ENCODE results near the gene C1RL. TPM values are rescaled to one million over a fixed set of nuclear protein-coding genes. Genes with fewer than 3 reads are reported as not detected.
A peak's percentile ranks its signal among the peaks of the same experiment; 100 is the strongest.

Gene C1RL
- total RNA-seq, 1 donor from 2014 or later = 19.2 TPM

DNA sequence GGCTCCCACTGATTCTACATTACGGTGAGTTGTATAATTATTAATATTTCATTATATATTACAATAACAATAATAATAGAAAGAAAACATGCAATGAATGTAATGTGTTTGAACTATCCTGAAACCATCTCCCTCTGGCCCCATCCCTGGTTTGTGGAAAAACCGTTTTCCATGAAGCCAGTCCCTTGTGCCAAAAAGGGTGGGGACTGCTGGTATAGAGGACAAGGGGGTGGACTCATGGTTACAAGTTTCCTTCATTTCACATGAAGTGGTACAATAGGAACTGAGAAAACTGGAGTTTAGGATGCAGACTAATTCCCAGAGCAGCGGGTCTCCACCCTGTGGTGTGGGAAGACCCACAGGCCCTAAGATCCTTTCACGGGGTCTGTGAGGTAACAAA is 3.0 kb upstream of the C1RL start:
- ATAC-seq (ENCODE audit: low read depth) (no peak), DNase-seq (no peak)
- Mint-ChIP-seq H3K4me1 (peaks cover 26% of the 10 kb centered on the region), H3K4me3 (no peak overlapping the region), H3K9me3 (no peaks in the 10 kb centered on the region), H3K27ac (no peak overlapping the region), H3K36me3 (ENCODE audit: low read depth) (peaks cover 27% of the 10 kb centered on the region), H3K27me3 (no peaks in the 10 kb centered on the region)
- intact Hi-C loops (cut with micrococcal nuclease) = no loop called here
- POLR2A ChIA-PET = interaction anchor here (0.5 to 1.7 kb wide), 3 partner anchors 15 to 243 kb away, joined by 3 to 11 read pairs (median 8); partner anchors contain the start of genes C12orf57 and RNU7-1
- TF ChIP-seq, protein P1, sequence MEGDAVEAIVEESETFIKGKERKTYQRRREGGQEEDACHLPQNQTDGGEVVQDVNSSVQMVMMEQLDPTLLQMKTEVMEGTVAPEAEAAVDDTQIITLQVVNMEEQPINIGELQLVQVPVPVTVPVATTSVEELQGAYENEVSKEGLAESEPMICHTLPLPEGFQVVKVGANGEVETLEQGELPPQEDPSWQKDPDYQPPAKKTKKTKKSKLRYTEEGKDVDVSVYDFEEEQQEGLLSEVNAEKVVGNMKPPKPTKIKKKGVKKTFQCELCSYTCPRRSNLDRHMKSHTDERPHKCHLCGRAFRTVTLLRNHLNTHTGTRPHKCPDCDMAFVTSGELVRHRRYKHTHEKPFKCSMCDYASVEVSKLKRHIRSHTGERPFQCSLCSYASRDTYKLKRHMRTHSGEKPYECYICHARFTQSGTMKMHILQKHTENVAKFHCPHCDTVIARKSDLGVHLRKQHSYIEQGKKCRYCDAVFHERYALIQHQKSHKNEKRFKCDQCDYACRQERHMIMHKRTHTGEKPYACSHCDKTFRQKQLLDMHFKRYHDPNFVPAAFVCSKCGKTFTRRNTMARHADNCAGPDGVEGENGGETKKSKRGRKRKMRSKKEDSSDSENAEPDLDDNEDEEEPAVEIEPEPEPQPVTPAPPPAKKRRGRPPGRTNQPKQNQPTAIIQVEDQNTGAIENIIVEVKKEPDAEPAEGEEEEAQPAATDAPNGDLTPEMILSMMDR (IDR thresholded peaks at IDR 0.05) = no peak
- CTCF ChIA-PET = interaction anchor here (1.3 to 5.1 kb wide), 11 partner anchors 9 to 243 kb away, joined by 3 to 29 read pairs (median 7); partner anchors contain the start of genes C12orf57, RNU7-1 and SPSB2

DNA sequence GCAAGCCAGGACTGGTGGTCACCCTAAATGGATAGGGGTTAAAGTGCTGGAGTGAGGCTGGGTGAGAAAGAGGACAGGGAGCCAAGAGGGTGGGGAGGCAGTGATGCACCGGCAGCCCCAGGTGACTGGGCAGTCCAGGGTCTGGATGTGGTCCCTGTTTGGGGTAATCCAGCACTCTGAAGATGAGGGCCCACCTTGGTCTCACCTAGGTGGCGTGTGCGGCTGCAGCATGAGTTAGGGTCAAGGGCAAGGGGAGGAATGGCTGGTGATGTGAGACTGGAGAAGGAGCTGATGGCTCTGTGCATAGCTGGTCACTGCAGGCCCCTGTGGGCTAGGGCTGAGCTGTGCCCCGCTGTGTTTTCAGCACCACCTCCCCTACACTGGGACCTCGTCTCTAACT is 1.6 kb upstream of the C1RL start:
- intact Hi-C loops (cut with micrococcal nuclease) = no loop called here
- no peak for ATAC-seq (ENCODE audit: low read depth)
- TF ChIP-seq, protein P1 (IDR thresholded peaks at IDR 0.05) = no peak
- Mint-ChIP-seq H3K4me3 (no peak overlapping the region), H3K36me3 (ENCODE audit: low read depth) (peaks cover 33% of the 10 kb centered on the region), H3K27me3 (no peaks in the 10 kb centered on the region), H3K27ac (no peak overlapping the region), H3K9me3 (peaks cover 8% of the 10 kb centered on the region), H3K4me1 (peaks cover 29% of the 10 kb centered on the region)
- DNase-seq = no peak
- ChIA-PET CTCF (interaction anchor here (1.6 to 5.1 kb wide), 4 partner anchors 17 to 241 kb away, joined by 6 to 29 read pairs (median 12); partner anchors contain the start of genes C12orf57, RNU7-1 and SPSB2), POLR2A (interaction anchor here (0.7 to 4.7 kb wide), 3 partner anchors 92 to 166 kb away, joined by 3 to 69 read pairs (median 3); partner anchors contain the start of genes C12orf57, EMG1, LPCAT3 and PHB2)

DNA sequence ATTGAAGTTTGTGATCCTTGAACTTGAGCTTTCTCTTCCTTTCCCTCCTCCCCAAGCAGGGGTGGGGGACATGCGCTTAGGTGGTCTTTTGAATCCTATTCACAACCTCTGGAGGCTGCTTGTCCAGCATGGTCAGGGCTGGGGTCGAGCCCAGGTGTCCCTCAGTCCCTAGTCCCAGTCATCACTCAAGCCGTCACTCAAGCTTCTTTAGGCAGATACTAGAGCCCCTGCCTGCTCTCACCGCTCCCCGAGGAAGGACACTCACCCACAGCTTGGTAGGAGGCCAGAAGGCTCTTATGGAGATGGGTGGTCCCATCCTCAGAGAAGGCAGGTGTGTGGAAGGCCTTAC is 532 bp upstream of the C1RL start:
- TF ChIP-seq, protein P1 (IDR thresholded peaks at IDR 0.05) = no peak
- Mint-ChIP-seq H3K4me1 (peaks cover 29% of the 10 kb centered on the region), H3K27ac (peak overlapping the region; percentile 94), H3K4me3 (peak overlapping the region; percentile 92), H3K36me3 (ENCODE audit: low read depth) (peaks cover 30% of the 10 kb centered on the region), H3K27me3 (no peaks in the 10 kb centered on the region), H3K9me3 (peaks cover 11% of the 10 kb centered on the region)
- ChIA-PET CTCF (interaction anchor here (0.6 to 5.1 kb wide), 5 partner anchors 10 to 918 kb away, joined by 3 to 29 read pairs (median 18); partner anchors contain the start of genes C12orf57, RNU7-1 and SPSB2), POLR2A (interaction anchor here (0.8 to 4.7 kb wide), 4 partner anchors 16 to 257 kb away, joined by 3 to 69 read pairs (median 10); partner anchors contain the start of genes C12orf57, CDCA3, RNU7-1 and SPSB2)
- ATAC-seq (ENCODE audit: low read depth) (no peak), DNase-seq (no peak)
- intact Hi-C loops (cut with micrococcal nuclease) = loop anchor here (1.0 to 5.0 kb wide), 8 partner anchors 21 to 357 kb away; partner anchors contain the start of genes C12orf57, CDCA3, CLSTN3 and EMG1

DNA sequence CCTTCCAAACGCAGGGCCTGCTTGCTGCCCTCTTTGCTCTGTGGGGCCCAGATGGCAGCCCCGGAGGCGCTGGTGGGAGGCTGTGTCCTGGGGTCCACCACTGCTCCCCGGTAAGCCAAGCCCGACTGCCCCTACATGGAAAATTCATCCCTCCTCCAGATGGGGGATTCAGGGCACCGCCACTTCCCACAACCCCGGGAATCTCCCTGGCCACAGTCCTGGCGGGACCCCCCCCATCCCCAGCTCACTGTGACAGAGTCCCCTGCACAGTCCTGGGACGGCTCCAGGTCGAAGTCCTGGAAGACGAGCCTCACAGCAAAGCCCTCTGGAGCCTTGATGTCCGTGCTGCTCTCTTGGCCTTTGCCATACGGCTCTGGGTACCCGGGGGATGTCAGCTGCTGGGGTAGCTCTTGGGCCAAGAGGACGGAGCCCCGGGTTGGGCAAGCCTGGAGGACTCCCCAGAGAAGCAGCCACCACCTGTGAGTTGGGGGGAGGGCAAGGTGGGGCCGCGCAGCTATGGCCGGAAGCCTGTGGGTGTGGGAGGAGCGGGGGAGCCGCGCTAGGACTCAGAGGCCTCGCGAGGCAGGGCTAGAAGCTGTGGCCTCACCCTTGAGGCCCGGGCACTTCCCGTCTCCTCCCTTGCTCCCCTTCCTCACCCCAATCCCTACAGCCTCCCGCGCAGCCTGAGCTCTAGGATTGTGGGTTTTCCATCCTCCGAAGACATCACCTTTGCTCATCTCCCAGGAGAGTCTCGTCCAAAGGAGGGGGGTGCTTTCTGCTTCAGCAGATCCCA is 815 bp downstream of the C1RL start:
- Mint-ChIP-seq H3K27me3 (no peaks in the 10 kb centered on the region), H3K4me3 (peak overlapping the region; percentile 92), H3K27ac (peak overlapping the region; percentile 94), H3K4me1 (peaks cover 26% of the 10 kb centered on the region), H3K36me3 (ENCODE audit: low read depth) (peaks cover 32% of the 10 kb centered on the region), H3K9me3 (peaks cover 11% of the 10 kb centered on the region)
- ChIA-PET CTCF (interaction anchor here (0.6 to 5.1 kb wide), 14 partner anchors 10 to 537 kb away, joined by 3 to 29 read pairs (median 4); partner anchors contain the start of genes C12orf57, RNU7-1 and SPSB2), POLR2A (interaction anchor here (0.6 to 4.7 kb wide), 16 partner anchors 14 to 532 kb away, joined by 3 to 69 read pairs (median 4); partner anchors contain the start of genes C12orf57, CDCA3, EMG1 and MLF2)
- intact Hi-C loops (cut with micrococcal nuclease) = loop anchor here (1.0 to 5.0 kb wide), 5 partner anchors 16 to 355 kb away; partner anchors contain the start of genes C1R, CDCA3, CLSTN3 and LPCAT3
- DNase-seq (peak; percentile 57), ATAC-seq (ENCODE audit: low read depth) (peak; percentile 92)
- TF ChIP-seq, protein P1 (IDR thresholded peaks at IDR 0.05) = no peak

Measured in activated B cell treated with CpG ODN at 0.5 μM for 24 hours (primary cell).